Osteoblast (primary cell): ENCODE data around the gene SIAE. TPM values are rescaled to one million over a fixed set of nuclear protein-coding genes. Genes with fewer than 3 reads are reported as not detected.

Experiments
- DNase-seq: peaks from one replicate; pipeline ENCODE4 v3.0.0; 2011; ENCODE audit warnings: low spot score, mixed read lengths; ENCODE audit not compliant: insufficient read length; ENCODE audit errors: missing footprints
- H2AFZ ChIP-seq: 2 replicates; pipeline ENCODE4 v1.6.0; 2011; ENCODE audit warnings: mild to moderate bottlenecking, low read length
- H3K27ac ChIP-seq: 2 replicates; pipeline ENCODE4 v1.5.1; 2011; ENCODE audit warnings: mild to moderate bottlenecking, low read depth, low read length, moderate library complexity
- H3K27me3 ChIP-seq: 2 replicates; pipeline ENCODE4 v1.6.0; 2012; ENCODE audit warnings: mild to moderate bottlenecking, control low read depth, inconsistent platforms, low read length, moderate library complexity; ENCODE audit not compliant: insufficient read depth
- H3K36me3 ChIP-seq: 2 replicates; pipeline ENCODE4 v1.5.1; 2011; ENCODE audit warnings: mild to moderate bottlenecking, low read length, control low read depth, moderate library complexity; ENCODE audit not compliant: insufficient read depth
- H3K4me1 ChIP-seq: 2 replicates; pipeline ENCODE4 v1.5.1; 2011; ENCODE audit warnings: mild to moderate bottlenecking, low read length, control low read depth, moderate library complexity; ENCODE audit not compliant: insufficient read depth
- H3K4me2 ChIP-seq: 2 replicates; pipeline ENCODE4 v1.6.0; 2011; ENCODE audit warnings: mild to moderate bottlenecking, low read length; ENCODE audit not compliant: insufficient read depth
- H3K4me3 ChIP-seq: fragments of 200-600 bp; sonication (generic); 3 replicates; pipeline ENCODE4 v1.5.1; 2012; ENCODE audit warnings: mild to moderate bottlenecking, low read length, inconsistent platforms; ENCODE audit not compliant: insufficient read depth
- H3K79me2 ChIP-seq: 2 replicates; pipeline ENCODE4 v1.6.0; 2012; ENCODE audit warnings: mild to moderate bottlenecking, low read length, control low read depth, inconsistent platforms; ENCODE audit not compliant: insufficient read depth
- H3K9me3 ChIP-seq: 2 replicates; pipeline ENCODE4 v1.5.1; 2011; ENCODE audit warnings: low read depth, low read length, control low read depth
- H4K20me1 ChIP-seq: 2 replicates; pipeline ENCODE4 v1.6.0; 2012; ENCODE audit warnings: mild to moderate bottlenecking, low read length, control low read depth; ENCODE audit not compliant: insufficient read depth
- total RNA-seq: library from RNA; depleted of rRNA; stranded (reverse); fragments of >200 nt; gene quantifications from 2 replicates; pipeline ENCODE4 v1.2.3, GENCODE V29; 2012
- TF ChIP-seq, protein P1 (sequence below): IDR thresholded peaks from 2 replicates; pipeline ENCODE4 v1.5.1; 2011; ENCODE audit warnings: mild to moderate bottlenecking, low read depth, low read length, moderate library complexity; ENCODE audit errors: extremely low read depth

SIAE gene, protein sequence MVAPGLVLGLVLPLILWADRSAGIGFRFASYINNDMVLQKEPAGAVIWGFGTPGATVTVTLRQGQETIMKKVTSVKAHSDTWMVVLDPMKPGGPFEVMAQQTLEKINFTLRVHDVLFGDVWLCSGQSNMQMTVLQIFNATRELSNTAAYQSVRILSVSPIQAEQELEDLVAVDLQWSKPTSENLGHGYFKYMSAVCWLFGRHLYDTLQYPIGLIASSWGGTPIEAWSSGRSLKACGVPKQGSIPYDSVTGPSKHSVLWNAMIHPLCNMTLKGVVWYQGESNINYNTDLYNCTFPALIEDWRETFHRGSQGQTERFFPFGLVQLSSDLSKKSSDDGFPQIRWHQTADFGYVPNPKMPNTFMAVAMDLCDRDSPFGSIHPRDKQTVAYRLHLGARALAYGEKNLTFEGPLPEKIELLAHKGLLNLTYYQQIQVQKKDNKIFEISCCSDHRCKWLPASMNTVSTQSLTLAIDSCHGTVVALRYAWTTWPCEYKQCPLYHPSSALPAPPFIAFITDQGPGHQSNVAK
- 10.5 and 11.5 TPM in 2 replicates for total RNA-seq

- peak within 1 kb of the TSS; percentile 81 for H3K27ac ChIP-seq
- no peaks in the 10 kb centered on the region for H4K20me1 ChIP-seq
- H2AFZ ChIP-seq, result peak within 1 kb of the TSS; percentile 93
- TF ChIP-seq, protein P1, sequence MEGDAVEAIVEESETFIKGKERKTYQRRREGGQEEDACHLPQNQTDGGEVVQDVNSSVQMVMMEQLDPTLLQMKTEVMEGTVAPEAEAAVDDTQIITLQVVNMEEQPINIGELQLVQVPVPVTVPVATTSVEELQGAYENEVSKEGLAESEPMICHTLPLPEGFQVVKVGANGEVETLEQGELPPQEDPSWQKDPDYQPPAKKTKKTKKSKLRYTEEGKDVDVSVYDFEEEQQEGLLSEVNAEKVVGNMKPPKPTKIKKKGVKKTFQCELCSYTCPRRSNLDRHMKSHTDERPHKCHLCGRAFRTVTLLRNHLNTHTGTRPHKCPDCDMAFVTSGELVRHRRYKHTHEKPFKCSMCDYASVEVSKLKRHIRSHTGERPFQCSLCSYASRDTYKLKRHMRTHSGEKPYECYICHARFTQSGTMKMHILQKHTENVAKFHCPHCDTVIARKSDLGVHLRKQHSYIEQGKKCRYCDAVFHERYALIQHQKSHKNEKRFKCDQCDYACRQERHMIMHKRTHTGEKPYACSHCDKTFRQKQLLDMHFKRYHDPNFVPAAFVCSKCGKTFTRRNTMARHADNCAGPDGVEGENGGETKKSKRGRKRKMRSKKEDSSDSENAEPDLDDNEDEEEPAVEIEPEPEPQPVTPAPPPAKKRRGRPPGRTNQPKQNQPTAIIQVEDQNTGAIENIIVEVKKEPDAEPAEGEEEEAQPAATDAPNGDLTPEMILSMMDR, result no peak
- H3K27me3 ChIP-seq, result no peaks in the 10 kb centered on the region
- peak within 1 kb of the TSS; percentile 90 for H3K4me3 ChIP-seq
- H3K79me2 ChIP-seq, result no peaks in the 10 kb centered on the region
- no peaks in the 10 kb centered on the region for H3K36me3 ChIP-seq
- H3K4me2 ChIP-seq, result peak within 1 kb of the TSS; percentile 92
- peaks cover 10% of the 10 kb centered on the region for H3K4me1 ChIP-seq
- peak; percentile 95 for DNase-seq
- H3K9me3 ChIP-seq, result no peaks in the 10 kb centered on the region
These were observed at the start of gene SIAE, which contains the start of gene SPA17 for GRCh38 chr11:124673333-124674167. Gene SIAE, minus strand, starts transcription at chr11:124673739. Its CDS starts 31 bp downstream, at chr11:124673708. Gene SPA17, plus strand, starts transcription at chr11:124673904. Its CDS starts 1,361 bp downstream, at chr11:124675265.

DNA sequence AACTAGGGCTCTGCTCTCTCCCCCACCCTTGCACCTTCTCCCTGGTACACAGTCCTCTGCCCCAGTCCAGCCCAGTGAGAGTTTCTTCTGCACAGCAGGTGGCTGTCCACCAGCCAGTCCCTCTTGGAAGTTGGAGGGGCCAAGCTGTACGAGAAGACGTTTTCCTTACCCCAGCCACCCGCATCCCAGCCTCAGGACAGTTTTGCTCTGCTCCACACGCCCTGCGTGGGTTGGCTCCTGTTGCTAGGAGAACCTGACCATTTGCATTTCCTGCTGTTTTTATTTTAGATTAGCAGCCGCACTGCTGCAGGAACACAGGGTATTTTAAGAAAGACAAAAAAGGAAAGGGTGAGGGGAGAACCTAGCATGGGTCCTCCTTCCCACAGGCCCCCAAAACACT is 48.6 kb upstream of the SIAE start:
- TF ChIP-seq, protein P1, result no peak
- Histone ChIP-seq H4K20me1 (no peaks in the 10 kb centered on the region), H3K9me3 (no peaks in the 10 kb centered on the region), H3K36me3 (no peaks in the 10 kb centered on the region), H3K27ac (no peak overlapping the region), H3K4me1 (peaks cover 20% of the 10 kb centered on the region), H3K79me2 (no peaks in the 10 kb centered on the region), H3K4me3 (no peak overlapping the region), H3K4me2 (no peak overlapping the region), H3K27me3 (peaks cover 75% of the 10 kb centered on the region), H2AFZ (no peak overlapping the region)
- DNase-seq, result no peak

DNA sequence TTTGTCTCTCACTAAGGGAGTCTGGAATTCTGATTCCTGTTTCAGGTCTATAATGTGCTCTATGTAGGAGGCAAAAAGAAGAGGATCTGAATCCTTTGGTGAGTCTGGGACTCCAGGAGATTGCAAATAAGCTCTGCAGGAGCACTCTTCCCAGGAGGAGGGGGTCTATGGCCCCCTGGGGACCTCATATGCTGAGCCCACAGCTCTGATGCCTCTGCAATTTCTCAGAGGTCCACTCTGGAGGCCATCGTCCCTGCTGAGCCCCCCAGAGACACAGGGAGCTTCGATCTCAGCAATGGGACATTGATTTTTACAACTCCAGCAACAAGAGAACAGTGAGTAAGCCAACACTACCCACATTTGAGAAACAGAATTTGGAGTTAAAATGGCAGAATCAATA is 46.0 kb upstream of the SIAE start:
- H4K20me1 ChIP-seq, result no peaks in the 10 kb centered on the region
- H3K79me2 ChIP-seq, result no peaks in the 10 kb centered on the region
- TF ChIP-seq, protein P1, result no peak
- H3K27ac ChIP-seq, result no peak overlapping the region
- no peak overlapping the region for H3K4me3 ChIP-seq
- H3K9me3 ChIP-seq, result no peaks in the 10 kb centered on the region
- peaks cover 84% of the 10 kb centered on the region for H3K27me3 ChIP-seq
- peaks cover 9% of the 10 kb centered on the region for H3K4me1 ChIP-seq
- no peak for DNase-seq
- H2AFZ ChIP-seq, result no peak overlapping the region
- H3K36me3 ChIP-seq, result no peaks in the 10 kb centered on the region
- H3K4me2 ChIP-seq, result no peak overlapping the region
